Measurements from ENCODE around the gene NHSL2. TPM values are rescaled to one million over a fixed set of nuclear protein-coding genes. Genes with fewer than 3 reads are reported as not detected.

Gene NHSL2
- total RNA-seq, 2 experiments from 2014 or later = not detected

DNA sequence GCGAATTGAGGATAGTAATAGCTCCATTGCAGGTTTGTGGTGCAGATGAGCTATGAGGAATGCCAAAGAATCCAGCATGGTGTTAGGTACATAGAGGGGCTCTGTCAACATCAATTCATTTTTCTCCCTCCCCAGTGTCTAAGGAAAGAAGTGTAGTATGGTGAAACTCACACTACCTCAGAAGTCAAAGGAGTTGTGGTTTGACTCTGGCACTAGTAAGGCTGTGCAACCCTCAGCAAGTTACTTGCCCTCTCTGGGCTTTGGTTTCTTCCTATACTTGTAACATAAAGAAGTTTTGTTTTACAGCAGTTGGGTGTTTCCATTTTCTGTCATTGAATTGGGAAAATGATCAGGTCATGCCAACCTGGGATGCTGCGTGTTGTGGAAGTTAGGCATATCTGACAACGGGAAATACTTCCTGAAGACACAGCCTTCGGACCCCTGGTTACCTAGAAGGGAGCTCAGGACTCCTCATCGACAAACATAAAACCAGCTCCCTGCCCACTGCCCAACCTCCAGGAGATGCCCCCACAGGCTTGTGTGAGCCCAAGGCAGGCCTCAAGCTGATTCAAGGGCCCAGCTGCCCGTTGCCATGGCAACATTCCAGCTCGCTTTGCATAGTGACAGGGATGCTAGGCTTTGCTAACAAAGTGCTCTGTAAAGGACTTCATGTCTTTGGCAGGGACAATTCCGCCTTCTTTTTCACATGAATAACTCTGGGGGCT, 149.7 kb downstream of the NHSL2 start:
- TF ChIP-seq EZH2phosphoT487 (IDR thresholded peaks at IDR 0.05; ENCODE audit: borderline replicate concordance, low read depth, low read length) = no peak
- TF ChIP-seq, protein P1, sequence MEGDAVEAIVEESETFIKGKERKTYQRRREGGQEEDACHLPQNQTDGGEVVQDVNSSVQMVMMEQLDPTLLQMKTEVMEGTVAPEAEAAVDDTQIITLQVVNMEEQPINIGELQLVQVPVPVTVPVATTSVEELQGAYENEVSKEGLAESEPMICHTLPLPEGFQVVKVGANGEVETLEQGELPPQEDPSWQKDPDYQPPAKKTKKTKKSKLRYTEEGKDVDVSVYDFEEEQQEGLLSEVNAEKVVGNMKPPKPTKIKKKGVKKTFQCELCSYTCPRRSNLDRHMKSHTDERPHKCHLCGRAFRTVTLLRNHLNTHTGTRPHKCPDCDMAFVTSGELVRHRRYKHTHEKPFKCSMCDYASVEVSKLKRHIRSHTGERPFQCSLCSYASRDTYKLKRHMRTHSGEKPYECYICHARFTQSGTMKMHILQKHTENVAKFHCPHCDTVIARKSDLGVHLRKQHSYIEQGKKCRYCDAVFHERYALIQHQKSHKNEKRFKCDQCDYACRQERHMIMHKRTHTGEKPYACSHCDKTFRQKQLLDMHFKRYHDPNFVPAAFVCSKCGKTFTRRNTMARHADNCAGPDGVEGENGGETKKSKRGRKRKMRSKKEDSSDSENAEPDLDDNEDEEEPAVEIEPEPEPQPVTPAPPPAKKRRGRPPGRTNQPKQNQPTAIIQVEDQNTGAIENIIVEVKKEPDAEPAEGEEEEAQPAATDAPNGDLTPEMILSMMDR (conservative IDR thresholded peaks at IDR 0.05; ENCODE audit: low read length) = no peak

DNA sequence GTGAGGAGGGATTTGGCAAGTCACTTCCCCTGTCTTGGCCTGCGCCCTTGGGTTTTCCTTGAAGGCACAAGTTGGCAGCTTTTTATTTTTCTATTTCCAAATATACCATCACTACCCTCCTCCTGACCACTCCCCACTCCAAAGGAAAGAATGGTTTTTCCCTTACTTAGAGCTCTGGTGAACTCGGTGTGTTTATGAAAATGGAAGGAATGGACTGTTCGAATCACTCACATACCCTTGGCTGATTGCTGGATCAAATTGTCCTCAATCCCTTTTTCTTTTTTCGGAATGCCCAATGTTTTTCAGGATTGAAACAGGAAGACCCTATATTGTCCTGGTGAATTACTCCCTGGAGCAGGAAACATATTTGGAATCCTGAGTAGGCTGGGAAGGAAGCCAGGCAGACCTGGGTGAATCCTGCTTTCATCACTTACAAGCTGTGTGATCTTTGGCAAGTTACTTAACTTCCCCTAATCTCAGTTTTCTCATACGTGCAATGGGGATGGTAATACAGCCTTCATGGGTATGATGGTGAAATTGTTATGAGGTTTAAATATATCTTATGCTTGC, 150.4 kb downstream of the NHSL2 start:
- Histone ChIP-seq H3K79me2 (ENCODE audit: insufficient read depth, low read depth, low read length) (no peaks in the 10 kb centered on the region), H3K4me1 (ENCODE audit: insufficient read depth, low read length, poor library complexity, severe bottlenecking) (no peaks in the 10 kb centered on the region), H3K9me2 (ENCODE audit: insufficient read depth, low read length) (no peaks in the 10 kb centered on the region), H2AFZ (ENCODE audit: low read length) (no peak overlapping the region), H3K27ac (ENCODE audit: low read depth, low read length, poor library complexity, severe bottlenecking) (no peak overlapping the region), H3K4me2 (ENCODE audit: low read length) (no peak overlapping the region), H4K20me1 (ENCODE audit: insufficient read depth, low read length) (no peaks in the 10 kb centered on the region), H3K9me3 (ENCODE audit: low read length) (no peaks in the 10 kb centered on the region), H3K36me3 (ENCODE audit: insufficient read depth, low read length) (no peaks in the 10 kb centered on the region), H3K4me3 (ENCODE audit: low read depth, low read length, poor library complexity, severe bottlenecking) (no peak overlapping the region)
- DNase-seq (ENCODE audit: low spot score) = no peak
- intact Hi-C loops (cut with micrococcal nuclease; ENCODE audit: unreplicated experiment) = no loop called here
- BruUV-seq (replicated peaks) = no TSS peak
- POLR2A ChIA-PET = no interaction called here
- CTCF ChIA-PET (ENCODE audit: unreplicated experiment) = interaction anchor here (0.6 kb wide), 1 partner anchor 215 kb away, joined by 3 read pairs; no protein-coding TSS in a partner anchor
- TF ChIP-seq, protein P1 (conservative IDR thresholded peaks at IDR 0.05; ENCODE audit: low read length) = no peak
- TF ChIP-seq EZH2phosphoT487 (IDR thresholded peaks at IDR 0.05; ENCODE audit: borderline replicate concordance, low read depth, low read length) = no peak

More for the DNA sequence above, 149.7 kb downstream of the NHSL2 start:
- Histone ChIP-seq H3K4me3 (ENCODE audit: low read depth, low read length, poor library complexity, severe bottlenecking) (no peak overlapping the region), H3K9me2 (ENCODE audit: insufficient read depth, low read length) (no peaks in the 10 kb centered on the region), H3K79me2 (ENCODE audit: insufficient read depth, low read depth, low read length) (no peaks in the 10 kb centered on the region), H4K20me1 (ENCODE audit: insufficient read depth, low read length) (no peaks in the 10 kb centered on the region), H3K9me3 (ENCODE audit: low read length) (no peaks in the 10 kb centered on the region), H3K4me1 (ENCODE audit: insufficient read depth, low read length, poor library complexity, severe bottlenecking) (no peaks in the 10 kb centered on the region), H2AFZ (ENCODE audit: low read length) (no peak overlapping the region), H3K36me3 (ENCODE audit: insufficient read depth, low read length) (no peaks in the 10 kb centered on the region), H3K4me2 (ENCODE audit: low read length) (no peak overlapping the region), H3K27ac (ENCODE audit: low read depth, low read length, poor library complexity, severe bottlenecking) (no peak overlapping the region)
- intact Hi-C loops (cut with micrococcal nuclease; ENCODE audit: unreplicated experiment) = no loop called here
- no TSS peak for BruUV-seq (replicated peaks)
- no peak for DNase-seq (ENCODE audit: low spot score)
- ChIA-PET CTCF (ENCODE audit: unreplicated experiment) (no interaction called here), POLR2A (no interaction called here)

DNA sequence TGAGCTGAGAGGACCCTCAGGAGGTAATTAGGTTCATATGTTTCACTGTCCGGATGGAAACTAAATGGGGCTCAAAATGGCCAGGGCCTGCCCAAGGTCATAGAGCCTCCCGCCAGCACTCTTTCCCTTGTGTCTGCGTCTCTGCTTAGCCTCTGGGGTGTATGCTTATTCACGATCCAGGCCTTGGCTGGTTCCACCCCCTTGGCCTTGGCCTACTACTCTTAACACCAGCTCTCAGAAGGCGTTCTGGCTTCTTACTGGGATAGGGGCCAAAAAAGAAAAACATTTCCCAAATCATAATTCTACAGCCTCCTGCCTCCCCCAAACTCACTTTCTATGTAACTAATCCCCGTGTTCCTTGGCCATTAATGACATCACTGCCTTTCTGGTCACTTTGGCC, 152.3 kb downstream of the NHSL2 start:
- no peaks in the 10 kb centered on the region for H4K20me1 ChIP-seq (ENCODE audit: insufficient read depth, low read length)
- ChIA-PET POLR2A (no interaction called here), CTCF (ENCODE audit: unreplicated experiment) (no interaction called here)
- BruUV-seq (replicated peaks) = no TSS peak
- no peak for TF ChIP-seq EZH2phosphoT487 (IDR thresholded peaks at IDR 0.05; ENCODE audit: borderline replicate concordance, low read depth, low read length)
- TF ChIP-seq, protein P1 (conservative IDR thresholded peaks at IDR 0.05; ENCODE audit: low read length) = no peak
- H3K9me3 ChIP-seq (ENCODE audit: low read length) = no peaks in the 10 kb centered on the region
- H3K36me3 ChIP-seq (ENCODE audit: insufficient read depth, low read length) = no peaks in the 10 kb centered on the region
- no peaks in the 10 kb centered on the region for H3K79me2 ChIP-seq (ENCODE audit: insufficient read depth, low read depth, low read length)
- H3K27ac ChIP-seq (ENCODE audit: low read depth, low read length, poor library complexity, severe bottlenecking) = no peak overlapping the region
- no peaks in the 10 kb centered on the region for H3K4me1 ChIP-seq (ENCODE audit: insufficient read depth, low read length, poor library complexity, severe bottlenecking)
- H3K9me2 ChIP-seq (ENCODE audit: insufficient read depth, low read length) = no peaks in the 10 kb centered on the region
- intact Hi-C loops (cut with micrococcal nuclease; ENCODE audit: unreplicated experiment) = no loop called here
- H3K4me2 ChIP-seq (ENCODE audit: low read length) = no peak overlapping the region
- no peak overlapping the region for H2AFZ ChIP-seq (ENCODE audit: low read length)
- no peak for DNase-seq (ENCODE audit: low spot score)
- H3K4me3 ChIP-seq (ENCODE audit: low read depth, low read length, poor library complexity, severe bottlenecking) = no peak overlapping the region
